ENCODE measurements around the gene DAO. TPM values are rescaled to one million over a fixed set of nuclear protein-coding genes. Genes with fewer than 3 reads are reported as not detected.

DAO gene
- total RNA-seq, 4 donors from 2014 or later: not detected

- peak overlapping the region in 1 of 4 donors; percentile 0 for H3K4me3 ChIP-seq
- in situ Hi-C loops (cut with MboI; ENCODE audit: low sequenced_read_pairs in 4 of 4): no loop called here
- TF ChIP-seq, protein P1, sequence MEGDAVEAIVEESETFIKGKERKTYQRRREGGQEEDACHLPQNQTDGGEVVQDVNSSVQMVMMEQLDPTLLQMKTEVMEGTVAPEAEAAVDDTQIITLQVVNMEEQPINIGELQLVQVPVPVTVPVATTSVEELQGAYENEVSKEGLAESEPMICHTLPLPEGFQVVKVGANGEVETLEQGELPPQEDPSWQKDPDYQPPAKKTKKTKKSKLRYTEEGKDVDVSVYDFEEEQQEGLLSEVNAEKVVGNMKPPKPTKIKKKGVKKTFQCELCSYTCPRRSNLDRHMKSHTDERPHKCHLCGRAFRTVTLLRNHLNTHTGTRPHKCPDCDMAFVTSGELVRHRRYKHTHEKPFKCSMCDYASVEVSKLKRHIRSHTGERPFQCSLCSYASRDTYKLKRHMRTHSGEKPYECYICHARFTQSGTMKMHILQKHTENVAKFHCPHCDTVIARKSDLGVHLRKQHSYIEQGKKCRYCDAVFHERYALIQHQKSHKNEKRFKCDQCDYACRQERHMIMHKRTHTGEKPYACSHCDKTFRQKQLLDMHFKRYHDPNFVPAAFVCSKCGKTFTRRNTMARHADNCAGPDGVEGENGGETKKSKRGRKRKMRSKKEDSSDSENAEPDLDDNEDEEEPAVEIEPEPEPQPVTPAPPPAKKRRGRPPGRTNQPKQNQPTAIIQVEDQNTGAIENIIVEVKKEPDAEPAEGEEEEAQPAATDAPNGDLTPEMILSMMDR (IDR thresholded peaks at IDR 0.05 in 4 of 5, conservative IDR thresholded peaks at IDR 0.05 in 1 of 5): no peak
- peak; percentile 11 to 29 for TF ChIP-seq POLR2A (IDR thresholded peaks at IDR 0.05)
- H3K4me1 ChIP-seq: peaks cover 66 to 70% of the 10 kb centered on the region in 2 donors
- intact Hi-C loops (cut with DNase I; ENCODE audit: low total_unique reads): no loop called here
- no peaks in the 10 kb centered on the region for H3K9me3 ChIP-seq
- ATAC-seq: peak in 1 of 2 donors; percentile 22
- peaks cover 0 to 29% of the 10 kb centered on the region in 2 donors for H3K36me3 ChIP-seq
- H3K27ac ChIP-seq: peak overlapping the region; percentile 80 to 98 (median 82)
- DNase-seq: peak in 1 of 2 donors; percentile 54
- H3K27me3 ChIP-seq: no peaks in the 10 kb centered on the region
These were observed 46.5 kb upstream of the DAO start for GRCh38 chr12:108833355-108833733.

DNA sequence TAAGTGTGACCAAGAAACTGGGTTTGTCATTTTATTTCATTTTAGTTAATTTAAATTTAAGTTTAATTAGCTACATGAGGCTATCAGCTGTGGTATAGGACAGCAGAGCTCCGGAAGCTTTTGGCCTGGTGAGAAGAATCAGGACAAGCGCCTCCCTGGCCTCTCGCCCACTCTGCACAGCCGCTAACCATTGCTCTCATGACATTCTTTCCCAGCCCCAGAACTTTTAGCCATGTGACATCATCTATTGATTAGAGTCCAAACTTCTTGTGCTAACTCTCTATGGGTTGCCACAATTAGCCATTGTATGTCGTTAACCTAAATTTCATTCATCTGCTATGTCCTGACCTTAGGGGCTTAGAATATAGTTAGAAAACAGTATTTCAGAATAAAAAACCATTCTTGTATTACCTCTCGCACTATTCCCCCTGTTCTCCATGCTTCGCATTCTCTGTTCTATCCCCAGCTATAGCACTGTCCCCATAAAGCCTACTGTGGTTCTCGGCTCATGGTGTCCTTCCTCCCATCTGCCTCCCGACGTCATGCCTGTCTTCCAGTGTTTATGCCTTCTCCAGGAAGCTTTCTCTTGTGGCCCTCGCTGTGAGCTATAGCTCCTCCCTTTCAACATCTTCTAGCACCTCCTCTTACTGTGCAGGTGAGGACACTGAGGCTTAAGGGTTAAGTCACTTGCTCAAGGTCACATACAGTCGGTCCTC is 46.0 kb upstream of the DAO start:
- H3K27ac ChIP-seq: peak overlapping the region; percentile 80 to 98 (median 82)
- DNase-seq (peak in 1 of 2 donors; percentile 47), ATAC-seq (no peak)
- TF ChIP-seq POLR2A (IDR thresholded peaks at IDR 0.05): no peak
- TF ChIP-seq, protein P1 (IDR thresholded peaks at IDR 0.05 in 4 of 5, conservative IDR thresholded peaks at IDR 0.05 in 1 of 5): no peak
- H3K36me3 ChIP-seq: peaks cover 0 to 29% of the 10 kb centered on the region in 2 donors
- no peaks in the 10 kb centered on the region for H3K27me3 ChIP-seq
- no peaks in the 10 kb centered on the region for H3K9me3 ChIP-seq
- peak overlapping the region in 1 of 4 donors; percentile 0 for H3K4me3 ChIP-seq
- intact Hi-C loops (cut with DNase I; ENCODE audit: low total_unique reads): no loop called here
- peaks cover 69 to 73% of the 10 kb centered on the region in 2 donors for H3K4me1 ChIP-seq
- in situ Hi-C loops (cut with MboI; ENCODE audit: low sequenced_read_pairs in 4 of 4): no loop called here

DNA sequence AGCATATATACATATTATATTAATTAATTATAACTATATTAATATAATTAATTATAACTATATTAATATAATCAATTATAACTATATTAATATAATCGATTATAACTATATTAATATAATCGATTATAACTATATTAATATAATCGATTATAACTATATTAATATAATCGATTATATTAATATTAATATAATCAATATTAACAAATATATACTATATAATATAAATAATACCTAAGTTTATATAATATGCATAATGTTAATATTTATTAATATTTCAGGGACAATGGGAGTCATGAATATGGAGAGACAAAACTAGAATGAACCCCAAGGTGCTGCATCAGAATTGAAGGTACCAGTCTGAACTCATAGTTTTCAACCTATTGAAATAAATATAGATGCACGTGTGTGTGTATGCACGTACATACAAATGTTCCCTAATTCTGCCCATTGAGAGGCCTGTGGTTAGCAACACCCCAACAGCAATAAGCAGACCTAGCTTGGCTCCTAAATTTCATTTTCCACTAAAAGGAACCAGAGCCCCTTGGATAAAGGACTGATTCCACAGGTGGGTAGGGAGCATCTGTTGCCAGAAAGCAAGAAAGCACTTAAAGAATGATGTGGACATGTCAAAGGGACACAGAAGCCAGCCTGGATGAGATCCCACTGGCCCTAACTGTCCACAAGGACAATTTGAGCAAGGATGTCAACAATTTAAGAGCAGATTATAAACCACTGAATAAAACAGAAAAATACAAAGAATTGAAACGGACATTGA is 43.8 kb upstream of the DAO start:
- Histone ChIP-seq H3K36me3 (peaks cover 0 to 19% of the 10 kb centered on the region in 2 donors), H3K4me1 (peaks cover 80 to 85% of the 10 kb centered on the region in 2 donors), H3K27ac (peak overlapping the region; percentile 86 to 98 (median 94)), H3K4me3 (no peak overlapping the region), H3K9me3 (no peaks in the 10 kb centered on the region), H3K27me3 (no peaks in the 10 kb centered on the region)
- DNase-seq (no peak), ATAC-seq (no peak)
- TF ChIP-seq POLR2A (IDR thresholded peaks at IDR 0.05): no peak
- TF ChIP-seq, protein P1 (IDR thresholded peaks at IDR 0.05 in 4 of 5, conservative IDR thresholded peaks at IDR 0.05 in 1 of 5): no peak
- intact Hi-C loops (cut with DNase I; ENCODE audit: low total_unique reads) (no loop called here), in situ Hi-C loops (cut with MboI; ENCODE audit: low sequenced_read_pairs in 4 of 4) (no loop called here)

DNA sequence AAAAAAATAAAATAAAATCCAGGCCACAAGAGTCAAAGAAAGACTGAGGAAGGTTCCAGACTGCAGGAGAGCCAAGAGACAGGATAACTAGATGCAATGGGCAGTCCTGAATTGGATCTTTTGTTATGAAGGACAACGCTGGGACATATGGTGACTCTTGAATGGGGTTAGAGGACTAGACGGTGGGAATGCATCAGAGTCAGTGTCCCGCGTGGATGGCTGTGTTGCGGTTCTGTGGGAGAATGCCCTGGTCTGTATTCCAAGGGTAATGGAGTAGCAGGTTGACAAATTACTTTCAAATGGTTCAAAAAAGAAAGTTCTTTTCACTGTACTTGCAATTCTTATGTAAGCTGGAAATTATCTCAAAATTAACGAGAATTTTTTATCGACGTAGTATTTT is 42.7 kb upstream of the DAO start:
- TF ChIP-seq, protein P1 (IDR thresholded peaks at IDR 0.05 in 4 of 5, conservative IDR thresholded peaks at IDR 0.05 in 1 of 5): no peak
- no peak for TF ChIP-seq POLR2A (IDR thresholded peaks at IDR 0.05)
- DNase-seq (no peak), ATAC-seq (no peak)
- H3K9me3 ChIP-seq: no peaks in the 10 kb centered on the region
- H3K4me3 ChIP-seq: no peak overlapping the region
- H3K27ac ChIP-seq: peak overlapping the region; percentile 86 to 98 (median 94)
- intact Hi-C loops (cut with DNase I; ENCODE audit: low total_unique reads) (no loop called here), in situ Hi-C loops (cut with MboI; ENCODE audit: low sequenced_read_pairs in 4 of 4) (no loop called here)
- no peaks in the 10 kb centered on the region for H3K27me3 ChIP-seq
- peaks cover 80 to 82% of the 10 kb centered on the region in 2 donors for H3K4me1 ChIP-seq
- peaks cover 0 to 10% of the 10 kb centered on the region in 2 donors for H3K36me3 ChIP-seq
